GM21423 (cell line): ENCODE measurements around the gene GRIN2C.

ENCODE experiments used
- ATAC-seq: cut with Tn5 transposase; IDR thresholded peaks from one replicate; pipeline ENCODE4 v1.9.1; 2021; ENCODE audit warnings: mild to moderate bottlenecking, moderate library complexity; ENCODE audit not compliant: unreplicated experiment

GRIN2C gene

DNA sequence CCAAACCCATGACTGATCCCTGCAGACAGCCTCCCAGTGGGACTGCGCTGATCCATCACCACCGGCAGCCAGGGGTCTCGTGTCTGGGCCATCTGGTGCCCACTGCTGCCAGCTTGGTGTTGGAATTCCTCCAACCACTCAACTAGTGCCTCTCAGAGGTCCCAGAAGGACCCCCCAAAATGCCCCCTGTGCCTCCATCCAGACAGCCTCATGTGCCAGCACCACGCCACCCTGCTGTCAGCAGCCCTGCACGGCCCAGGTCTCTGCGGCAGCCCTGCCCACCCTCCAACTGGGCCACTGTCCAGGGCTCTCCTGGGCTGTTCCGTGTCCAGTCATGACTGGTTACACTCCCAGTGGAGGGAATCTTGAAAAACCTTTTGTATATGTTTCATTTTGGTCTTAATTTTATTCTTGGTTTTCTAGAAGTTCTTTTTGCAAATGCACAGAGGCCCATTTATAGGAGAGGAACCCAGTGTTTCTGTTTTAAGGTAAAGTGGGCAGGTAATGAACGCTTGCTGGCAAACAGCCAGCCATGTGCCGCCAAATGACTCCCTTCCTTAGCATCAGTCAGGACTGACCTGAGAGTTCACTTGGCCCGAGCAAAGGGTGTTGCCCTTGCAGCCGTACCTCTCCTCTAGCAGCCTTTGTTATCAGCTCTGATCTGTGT is 34.6 kb downstream of the GRIN2C start:
- ATAC-seq = no peak

DNA sequence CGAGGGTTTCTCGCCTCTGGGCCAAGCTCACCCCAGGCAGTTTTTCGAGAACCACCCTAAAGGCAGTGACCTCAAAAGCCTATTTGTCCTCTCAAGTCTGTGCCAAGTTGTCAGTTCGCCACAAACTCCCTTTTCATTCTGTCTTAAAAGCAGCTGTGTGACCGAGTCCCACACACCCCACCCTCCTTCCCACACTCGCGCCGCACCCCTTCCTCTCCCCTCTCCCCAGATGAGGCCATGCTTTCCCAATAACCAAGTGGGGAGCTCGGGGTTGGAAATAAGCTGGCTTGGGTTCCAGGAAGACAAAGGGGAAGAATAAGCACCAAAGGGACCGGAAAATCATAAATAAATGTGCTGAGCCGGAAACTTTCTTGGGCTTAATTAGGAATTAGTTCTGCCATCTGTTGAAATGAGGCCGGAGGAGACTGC is 36.7 kb downstream of the GRIN2C start:
- ATAC-seq = no peak

DNA sequence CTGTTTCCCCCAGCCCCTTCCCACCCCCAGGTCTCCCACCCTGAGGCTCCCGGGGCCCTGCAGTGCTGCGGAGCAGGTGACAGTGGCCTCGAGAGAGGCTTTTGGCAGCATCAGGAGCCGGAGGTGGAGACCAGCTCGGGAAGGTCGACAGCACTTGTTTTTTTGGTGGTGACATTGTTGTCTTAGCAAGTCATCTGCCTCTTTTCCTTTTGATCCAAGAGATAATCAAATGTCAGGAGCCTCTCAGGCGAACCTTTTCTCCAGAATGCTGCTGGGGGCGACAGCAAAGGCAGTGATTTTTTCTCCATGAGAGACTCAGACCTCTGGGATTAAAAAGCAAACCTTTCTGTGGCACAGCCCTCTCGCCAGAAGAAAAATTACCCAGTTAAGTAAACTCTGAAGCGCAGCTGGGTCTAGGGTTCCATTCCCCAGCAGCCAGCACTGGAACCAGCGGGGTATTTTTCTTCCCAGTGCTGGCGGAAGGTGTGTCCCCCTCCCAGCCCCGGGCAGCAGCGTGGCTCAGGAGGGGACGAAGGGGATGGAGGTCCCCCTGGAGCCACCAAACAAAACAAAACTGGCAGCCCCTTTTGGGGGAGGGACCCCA is 37.2 kb downstream of the GRIN2C start:
- ATAC-seq = no peak

DNA sequence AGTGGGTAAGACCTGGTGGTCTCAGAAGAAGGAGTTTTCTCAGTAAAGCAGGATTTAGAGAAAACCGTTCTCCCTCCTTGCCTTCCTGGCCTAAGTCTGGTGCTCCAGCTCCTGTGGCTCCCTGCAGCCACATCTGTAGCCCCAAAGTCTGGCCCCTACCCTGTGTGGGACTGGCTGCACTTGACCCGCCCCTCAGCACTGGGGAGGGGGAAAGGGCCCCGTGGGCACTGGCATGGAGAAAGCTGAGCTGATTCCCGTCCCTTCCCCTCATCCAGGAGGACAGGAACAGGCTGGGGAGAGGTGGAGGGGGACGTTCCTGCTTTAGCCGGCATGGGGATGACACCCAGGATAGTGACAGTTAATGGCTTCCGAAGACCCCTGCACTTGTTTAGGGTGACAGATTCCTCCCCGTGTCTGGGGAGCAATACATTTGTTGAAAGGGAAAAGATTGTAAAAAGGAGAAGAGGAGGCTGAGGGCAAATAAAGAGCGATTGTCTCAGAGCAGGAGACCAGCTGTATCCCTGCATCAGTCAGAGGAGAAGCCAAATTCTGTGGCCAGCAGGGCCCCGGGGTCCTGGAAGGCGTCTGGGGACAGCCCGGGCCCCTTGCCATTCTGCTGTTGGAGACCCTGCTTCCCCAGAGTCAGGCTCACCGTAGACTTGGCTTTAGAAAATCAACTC is 37.9 kb downstream of the GRIN2C start:
- ATAC-seq = no peak

DNA sequence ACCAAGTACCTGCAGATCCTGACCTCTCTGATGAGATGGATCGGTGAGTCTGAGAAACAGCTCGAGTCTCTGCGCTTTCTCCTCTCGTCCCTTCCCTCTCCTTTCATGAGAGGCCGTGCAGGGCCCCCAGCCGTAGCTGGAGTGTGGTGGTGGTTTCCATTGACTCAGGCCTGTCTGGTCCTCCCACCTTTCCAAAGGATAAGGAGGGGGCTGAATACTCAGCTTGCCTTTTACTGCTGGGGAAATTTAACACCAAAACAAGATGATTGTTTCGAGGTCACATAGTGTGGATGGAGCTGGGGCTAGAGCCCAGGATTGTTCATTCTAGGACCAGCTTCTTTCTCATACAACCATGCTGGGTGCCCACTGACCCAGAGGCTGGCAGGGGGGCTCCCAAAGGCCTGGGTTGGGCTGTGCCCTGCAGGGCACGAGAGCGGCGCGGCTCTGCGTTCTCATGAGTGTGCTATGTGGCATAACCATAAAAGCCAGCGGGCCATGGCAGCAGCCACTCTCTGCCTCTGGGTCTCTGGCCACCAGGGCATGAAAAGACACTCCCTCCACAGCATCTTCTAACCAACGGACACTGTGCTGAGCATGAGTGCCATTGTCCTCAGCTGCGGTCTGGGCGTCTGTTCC is 39.8 kb downstream of the GRIN2C start:
- no peak for ATAC-seq

DNA sequence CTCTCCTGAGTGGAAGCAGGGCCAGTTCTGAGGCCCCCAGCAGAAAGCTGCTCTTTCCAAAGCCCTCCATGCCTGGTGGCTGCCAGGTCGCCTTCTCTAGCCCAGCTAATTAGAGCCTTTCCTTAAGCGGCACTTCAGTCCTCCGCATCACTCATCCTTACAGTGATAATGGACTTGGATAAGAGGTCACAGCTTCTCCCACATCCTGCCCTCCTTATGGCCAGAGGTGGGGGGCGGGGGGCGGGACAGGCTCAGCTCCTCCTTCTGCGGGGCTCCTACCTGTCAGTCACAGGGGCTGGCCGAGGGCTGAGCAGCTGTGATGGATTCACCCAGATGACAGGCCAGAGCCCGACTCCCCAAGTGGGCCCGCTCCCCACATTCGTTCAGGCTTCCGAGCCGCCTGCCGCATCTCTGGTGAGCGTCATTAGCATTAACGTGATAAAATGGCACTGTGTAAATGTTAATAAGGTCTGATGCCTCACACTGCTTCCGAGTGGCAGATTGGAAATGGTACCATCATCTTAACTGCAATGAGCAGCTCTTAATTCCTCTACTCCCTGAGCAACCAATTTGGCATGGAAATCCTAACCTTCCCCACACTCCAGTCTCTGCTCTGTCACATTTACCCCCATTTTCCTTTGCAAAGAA is 41.3 kb downstream of the GRIN2C start:
- ATAC-seq = no peak

DNA sequence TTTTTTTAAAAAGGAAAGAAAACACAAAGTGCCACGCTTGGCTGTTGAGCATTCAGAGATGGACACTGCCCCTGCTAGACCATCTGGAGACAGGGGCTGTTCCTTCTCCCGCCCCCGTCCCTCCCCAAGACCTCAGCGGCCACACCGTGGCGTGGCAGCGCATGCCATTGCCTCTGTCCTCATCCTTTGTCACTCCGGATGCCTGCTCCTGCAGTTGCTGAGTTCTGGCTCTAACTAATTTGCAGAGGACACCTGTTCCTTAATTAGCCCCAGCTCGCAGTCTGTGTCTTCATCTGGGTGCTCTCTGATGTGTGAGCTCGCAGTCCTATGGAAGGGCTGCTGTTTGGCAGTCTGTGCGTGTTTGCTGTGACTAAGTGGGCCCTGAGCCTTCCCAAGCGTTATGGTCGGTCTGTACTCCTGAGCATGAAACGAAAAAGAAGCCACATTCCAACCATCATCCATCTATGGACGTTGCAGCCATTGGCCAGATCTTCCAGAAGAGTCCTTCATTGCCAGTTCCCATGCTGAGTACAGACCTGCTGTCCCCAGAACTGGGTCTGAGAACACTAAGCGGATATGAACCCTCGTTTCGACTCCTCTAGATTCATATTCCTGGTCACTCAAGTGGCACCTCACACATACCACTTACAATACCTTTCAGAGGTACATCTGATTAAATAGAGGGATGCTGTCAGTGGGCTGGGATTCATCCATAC is 42.6 kb downstream of the GRIN2C start:
- no peak for ATAC-seq

DNA sequence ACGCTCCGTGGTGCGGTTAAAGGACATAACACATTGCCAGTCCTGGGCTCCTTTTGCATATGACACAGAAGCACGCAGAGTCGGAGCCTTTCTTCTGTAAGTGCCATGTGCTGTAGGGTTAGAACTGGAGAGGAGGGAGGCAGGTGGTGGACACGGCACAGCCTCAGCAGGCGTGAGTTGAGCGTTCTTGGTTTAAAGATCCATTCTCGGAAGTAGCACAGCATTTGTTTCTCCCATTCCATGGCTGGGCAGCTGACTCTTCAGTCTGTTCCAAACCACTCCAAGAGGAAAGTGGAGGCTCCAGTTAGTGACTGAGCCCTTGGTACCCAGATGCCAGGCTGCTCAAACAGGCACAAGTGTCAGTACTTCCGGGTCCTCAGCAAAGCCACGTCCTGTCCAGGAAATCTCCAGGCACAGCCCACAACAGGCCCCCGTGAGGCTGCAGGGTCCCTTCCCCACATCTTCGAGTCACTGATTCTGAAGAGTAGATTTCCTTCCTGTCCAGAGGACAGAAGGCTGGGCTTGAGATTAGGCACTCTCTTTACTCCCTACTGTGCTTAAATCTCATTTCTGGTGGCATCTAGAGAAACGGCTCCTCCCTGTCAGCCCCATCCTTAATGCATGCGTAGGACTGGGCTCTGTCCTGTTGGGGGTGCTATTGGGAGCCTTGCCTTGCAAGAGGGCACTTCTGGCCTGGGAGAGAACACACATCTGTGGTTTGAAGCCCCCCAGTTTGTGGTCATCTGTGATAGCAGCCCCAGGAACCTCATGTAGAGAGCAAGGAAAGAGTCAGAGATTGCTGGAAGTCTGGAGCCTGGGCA is 43.9 kb downstream of the GRIN2C start:
- ATAC-seq = no peak

DNA sequence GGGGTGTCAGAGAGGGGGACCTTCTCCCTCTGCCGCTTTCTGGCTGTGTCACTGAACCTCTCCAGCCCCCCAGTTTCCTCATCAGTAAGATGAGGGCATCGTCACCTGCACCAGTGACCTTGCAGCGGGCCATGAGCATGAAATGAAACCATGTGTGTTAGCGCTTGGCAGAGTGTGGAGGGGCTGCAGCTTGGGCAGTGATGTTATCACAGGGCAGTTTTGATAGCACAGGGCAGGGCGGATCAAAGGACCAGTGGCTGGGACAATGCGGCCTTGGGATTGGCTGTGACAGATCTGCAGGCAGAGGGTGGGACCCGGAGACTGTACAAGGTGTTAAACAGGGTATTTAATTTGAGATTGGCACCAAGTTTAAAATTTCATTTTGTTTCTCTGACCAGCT is 44.6 kb downstream of the GRIN2C start:
- no peak for ATAC-seq

DNA sequence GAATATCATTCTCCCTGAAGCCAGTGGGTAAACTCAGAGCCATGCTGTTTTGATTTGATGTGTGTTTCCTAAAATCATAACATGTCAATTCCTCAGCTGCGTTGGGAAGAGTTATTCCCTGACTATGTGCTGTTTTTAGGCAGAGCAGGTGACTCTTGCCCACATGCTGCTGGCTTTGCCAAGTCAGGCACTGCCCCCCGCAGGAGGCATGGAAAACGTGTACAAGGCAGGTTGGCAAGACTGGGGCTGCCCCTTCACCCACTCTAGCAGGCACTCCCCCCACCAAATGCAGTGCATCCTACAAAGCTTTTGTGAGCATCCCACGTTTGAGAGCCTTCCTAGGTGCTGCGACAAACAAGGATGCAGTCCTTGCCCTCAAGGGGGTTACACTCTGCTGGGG is 45.2 kb downstream of the GRIN2C start:
- ATAC-seq = no peak

DNA sequence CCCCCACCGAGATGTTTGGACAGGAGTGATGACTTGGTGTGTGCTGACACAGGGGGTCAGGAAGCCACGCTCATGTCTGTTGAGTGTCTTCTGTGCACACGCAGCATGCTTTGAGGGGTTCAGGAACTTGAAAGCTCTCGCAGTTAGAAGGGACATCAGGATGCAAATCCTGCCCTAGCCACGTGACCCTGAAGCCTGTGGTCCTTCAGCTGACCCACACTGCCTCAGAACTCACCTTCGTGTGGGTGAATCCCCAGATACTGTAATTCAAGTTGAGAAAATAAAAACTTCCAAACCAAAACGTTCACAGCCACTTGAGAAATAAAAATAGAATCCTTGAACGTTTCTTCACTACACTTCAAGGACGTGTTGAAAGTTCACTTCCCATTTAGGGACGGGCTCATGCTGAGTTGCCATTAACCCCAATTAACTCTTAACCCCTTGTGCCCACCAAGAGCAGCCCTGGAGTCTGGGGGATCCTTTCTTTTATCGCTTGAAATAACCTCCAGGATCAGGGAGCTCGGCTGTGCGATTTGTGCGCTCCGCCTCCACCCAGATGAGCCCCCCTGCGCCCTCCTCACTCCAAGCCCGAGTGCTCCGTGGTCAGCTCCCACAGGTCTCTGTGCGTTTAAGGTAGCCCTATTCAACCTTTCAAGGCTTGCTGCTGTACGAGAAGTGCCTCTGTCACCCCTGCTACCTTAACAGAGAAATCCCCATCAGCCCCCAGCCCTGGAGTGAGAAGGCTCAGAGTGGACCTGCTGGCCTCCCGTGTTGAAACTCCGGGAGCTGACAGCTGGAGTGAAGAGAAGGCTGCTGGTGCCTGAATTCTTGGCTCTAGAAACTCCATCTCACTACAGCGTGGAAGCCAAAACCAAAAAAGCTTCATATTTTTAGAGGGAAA is 47.3 kb downstream of the GRIN2C start:
- no peak for ATAC-seq

DNA sequence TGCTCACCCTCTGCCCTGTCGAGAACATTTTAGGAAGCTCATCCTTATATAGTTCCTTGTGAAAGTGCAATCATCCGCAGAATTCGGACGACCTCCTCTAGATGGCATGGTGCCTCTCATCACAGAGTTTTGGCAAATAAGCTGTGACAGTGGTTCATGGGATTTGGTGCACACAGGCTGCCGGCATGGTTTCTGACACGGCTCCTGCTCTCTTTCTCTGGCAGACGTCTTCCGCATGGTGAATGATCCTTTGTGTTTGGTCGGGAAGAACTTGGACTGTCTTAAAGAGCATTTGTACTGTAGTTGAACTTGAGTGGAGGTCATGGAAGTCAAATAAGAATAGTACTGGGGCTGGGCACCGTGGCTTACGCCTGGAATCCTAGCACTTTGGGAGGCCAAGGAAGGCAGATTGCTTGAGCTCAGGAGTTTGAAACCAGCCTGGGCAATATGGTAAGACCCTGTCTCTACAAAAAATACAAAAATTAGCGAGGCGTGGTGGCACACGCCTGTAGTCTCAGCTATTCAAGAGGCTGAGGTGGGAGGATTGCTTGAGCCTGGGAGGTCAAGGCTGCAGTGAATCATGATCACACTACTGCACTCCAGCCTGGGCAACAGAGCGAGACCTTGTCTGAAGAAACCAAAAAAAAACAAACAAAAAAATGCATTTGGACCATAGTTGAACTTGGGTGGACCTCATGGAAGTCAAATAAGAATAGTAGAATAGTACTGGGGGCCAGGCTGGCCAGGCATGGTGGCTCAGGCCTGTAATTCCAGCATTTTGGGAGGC is 48.8 kb downstream of the GRIN2C start:
- no peak for ATAC-seq

DNA sequence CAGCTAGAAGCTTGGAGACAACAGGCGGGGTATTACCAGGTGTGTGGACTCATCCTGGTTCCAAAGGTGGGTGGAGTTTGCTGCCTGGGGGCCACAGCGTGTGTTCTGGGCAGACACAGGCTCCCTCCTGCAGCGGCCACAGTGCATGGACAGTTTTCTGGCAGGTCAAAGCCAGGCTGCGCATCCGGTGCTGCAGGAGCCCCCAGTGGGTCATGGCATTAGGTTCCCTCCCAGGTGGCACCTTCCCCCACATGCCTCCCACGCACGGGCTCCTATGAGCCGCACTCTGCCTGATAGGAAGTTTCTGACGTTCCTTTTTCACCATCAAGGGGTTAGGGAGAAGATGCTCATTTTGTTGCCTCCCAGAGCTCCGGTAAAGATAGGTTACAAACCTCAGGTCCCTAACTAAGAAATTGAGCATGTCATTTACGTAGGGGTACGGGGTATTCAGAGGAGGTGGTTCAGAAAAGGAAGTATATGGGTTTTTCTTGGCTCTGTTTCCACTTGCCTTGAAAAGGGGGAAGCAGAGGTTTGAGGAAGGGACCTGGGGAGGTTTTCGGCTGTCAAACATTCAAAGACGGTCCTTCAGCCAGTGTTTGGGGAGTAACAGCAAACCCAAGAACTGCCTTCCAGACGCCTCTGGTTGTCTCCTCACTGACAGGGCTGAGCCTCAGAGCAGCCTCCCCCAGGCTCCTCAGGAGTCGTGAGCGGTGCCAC is 50.8 kb downstream of the GRIN2C start:
- no peak for ATAC-seq

DNA sequence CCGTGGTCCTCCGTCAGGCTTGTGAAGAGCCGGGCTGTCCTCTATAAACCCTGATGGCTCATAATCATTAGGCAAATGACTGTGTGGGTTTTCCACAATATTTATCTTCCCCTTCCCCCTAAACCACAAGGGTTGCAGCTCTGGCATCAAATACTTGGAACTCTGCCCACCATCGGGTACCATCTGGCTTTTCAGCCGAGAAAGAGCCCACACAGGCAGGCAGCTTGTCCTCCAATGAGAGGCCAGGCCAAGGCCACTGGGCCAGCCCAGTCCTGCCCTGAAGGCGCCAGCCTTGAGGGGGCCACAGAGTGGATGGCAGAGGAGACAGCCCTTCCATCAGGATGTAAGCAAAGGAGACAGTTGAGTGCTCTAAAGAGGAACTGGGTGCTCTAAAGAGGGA is 51.8 kb downstream of the GRIN2C start:
- no peak for ATAC-seq

DNA sequence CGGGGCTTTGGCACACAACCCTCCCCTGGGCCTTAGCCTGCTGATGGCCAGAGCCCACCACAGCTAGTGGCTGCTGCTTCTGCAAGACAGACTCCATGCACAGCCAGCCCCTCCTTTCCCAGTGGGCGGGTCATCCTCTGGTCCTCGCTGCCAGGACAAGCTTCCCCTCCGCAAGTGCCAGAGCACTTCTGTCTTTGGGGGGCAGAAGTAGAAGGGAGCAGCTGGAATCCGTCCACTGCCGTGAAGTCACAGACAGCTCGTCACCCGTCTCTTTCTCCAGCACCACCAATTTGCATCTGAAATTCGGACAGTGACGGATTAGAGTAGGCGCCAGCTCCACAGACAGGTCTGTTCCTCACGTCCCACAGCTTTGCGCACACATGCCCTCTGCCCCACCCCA is 52.2 kb downstream of the GRIN2C start:
- ATAC-seq = no peak

DNA sequence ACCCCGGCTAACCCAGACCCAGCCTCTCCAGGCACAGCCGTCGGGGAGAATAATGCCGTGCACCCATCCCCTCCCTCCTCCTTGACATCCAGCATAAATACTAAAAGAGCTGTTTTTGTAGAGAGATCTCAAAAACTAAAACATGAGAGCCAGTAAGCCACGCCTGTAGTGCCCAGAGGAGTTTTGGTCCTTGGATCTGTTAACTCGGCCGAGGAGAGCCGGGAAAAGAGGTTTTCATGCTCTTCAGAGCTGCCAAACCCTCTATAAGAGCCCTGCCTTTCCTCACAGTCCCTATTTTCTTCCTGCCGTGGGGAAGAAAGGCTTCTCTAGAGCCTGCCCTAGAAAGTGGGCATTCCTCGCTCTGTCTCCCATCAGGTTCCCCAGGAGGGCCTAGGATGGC is 53.4 kb downstream of the GRIN2C start:
- ATAC-seq = no peak

DNA sequence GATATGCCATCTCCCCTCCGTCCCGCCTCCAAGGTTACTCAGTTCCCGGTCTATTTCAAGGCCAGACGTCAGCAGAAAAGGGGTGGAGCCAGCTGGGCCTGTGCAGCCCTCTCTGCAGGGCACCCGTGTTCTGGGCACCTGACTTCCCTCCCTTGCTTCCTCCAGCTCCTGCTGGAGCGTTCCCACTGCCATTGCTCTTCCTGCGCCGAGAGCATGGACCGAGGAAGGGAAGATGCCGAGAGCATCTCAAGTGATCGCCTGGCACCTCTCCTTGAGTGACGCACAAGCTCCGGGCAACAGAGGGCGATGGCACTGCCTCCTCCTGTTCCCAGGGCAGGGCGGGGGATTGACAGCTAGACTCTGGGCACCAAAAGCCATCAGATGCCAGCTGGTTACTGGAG is 54.1 kb downstream of the GRIN2C start:
- ATAC-seq = no peak

DNA sequence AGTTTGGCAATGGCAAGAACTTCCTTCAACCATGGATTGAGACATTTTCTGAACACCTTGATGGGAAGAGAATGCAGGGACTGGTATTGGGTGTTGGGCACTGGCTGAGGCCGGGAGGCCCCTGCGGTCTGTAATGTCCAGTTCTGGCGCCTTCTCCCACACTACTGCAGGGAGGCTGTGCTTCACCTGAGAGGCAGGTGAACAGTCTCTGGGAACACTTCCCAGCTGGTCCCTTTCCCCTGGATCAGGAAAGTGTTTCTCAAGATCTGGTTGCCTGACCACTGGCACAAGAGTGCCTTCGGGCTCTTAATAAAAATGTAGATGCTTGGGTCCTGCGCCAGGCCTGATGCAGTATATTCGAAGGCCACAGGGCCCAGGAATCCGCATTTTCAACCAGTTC is 55.0 kb downstream of the GRIN2C start:
- no peak for ATAC-seq
